SK-N-MC (cell line): ENCODE data around the gene C6orf132.

Source experiments
- EZH2 ChIP-seq: fragments of 200-600 bp; sonication (generic); IDR thresholded peaks from one replicate; pipeline ENCODE4 v1.6.1; 2017; ENCODE audit warnings: antibody characterized with exemption
- POLR2AphosphoS5 ChIP-seq: IDR thresholded peaks from 2 replicates; pipeline ENCODE4 v1.6.1; 2012; ENCODE audit warnings: mild to moderate bottlenecking, low read depth, low read length, borderline replicate concordance

DNA sequence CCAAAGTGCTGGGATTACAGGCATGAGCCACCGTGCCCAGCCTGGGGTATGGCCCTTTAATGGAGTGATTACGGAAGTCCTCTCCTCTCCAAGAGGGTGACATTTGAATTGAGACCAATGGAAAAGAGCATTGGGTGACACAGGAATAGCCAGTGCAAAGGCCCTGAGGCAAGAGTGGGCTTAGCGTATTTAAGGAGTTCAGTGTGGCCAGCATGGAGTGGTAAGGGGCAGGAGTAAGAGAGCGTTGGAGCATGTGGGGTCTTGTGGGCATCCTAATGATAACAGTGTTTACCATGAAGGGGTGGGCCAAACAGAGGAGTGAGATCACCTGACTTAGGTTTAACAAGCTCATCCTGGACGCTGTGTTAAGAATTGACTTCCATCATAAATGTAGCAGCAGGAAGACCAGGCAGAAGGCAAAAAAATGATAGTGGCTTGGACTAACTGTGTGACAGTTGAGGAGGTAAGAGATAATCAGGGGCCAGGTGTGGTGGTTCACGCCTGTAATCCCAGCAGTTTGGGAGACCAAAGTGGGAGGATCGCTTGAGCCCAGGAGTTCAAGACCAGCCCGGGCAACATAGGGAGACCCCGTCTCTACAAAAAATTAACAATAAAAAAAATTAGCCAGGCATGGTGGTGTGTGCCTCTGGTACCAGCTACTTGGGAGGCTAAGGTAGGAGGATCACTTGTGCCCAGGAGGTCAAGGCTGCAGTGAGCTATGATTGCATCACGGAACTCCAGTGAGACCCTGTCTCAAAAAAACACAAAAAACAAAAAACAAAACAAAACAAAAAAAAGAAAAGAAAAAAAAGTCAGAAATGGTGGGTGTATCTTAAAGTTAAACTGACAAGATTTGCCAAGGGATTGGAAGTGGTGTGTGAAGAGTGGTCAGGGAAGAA lies 51.4 kb downstream of the C6orf132 start:
- TF ChIP-seq POLR2AphosphoS5 (no peak), EZH2 (no peak)
